ENCODE data around the gene KCNJ9. TPM values are rescaled to one million over a fixed set of nuclear protein-coding genes. Genes with fewer than 3 reads are reported as not detected.
A peak's percentile ranks its signal among the peaks of the same experiment; 100 is the strongest.

KCNJ9 gene
- total RNA-seq, 1 donor from 2014 or later: 0.19 TPM

- Mint-ChIP-seq H3K4me3 (no peak overlapping the region), H3K4me1 (peaks cover 19% of the 10 kb centered on the region), H3K27ac (ENCODE audit: unreplicated experiment) (no peak overlapping the region), H3K9me3 (no peaks in the 10 kb centered on the region), H3K27me3 (ENCODE audit: low read depth) (peaks cover 67% of the 10 kb centered on the region), H3K36me3 (ENCODE audit: low read depth) (peaks cover 7% of the 10 kb centered on the region)
- no peak for DNase-seq (ENCODE audit: low read depth, low spot score)
- no peak for TF ChIP-seq CTCF (conservative IDR thresholded peaks at IDR 0.05)
Measured at GRCh38 chr1:160084771-160085321, 3.5 kb downstream of the KCNJ9 start.

GRCh38 chr1:160085686-160086455, 4.5 kb downstream of the KCNJ9 start:
- H3K27ac Mint-ChIP-seq (ENCODE audit: unreplicated experiment): no peak overlapping the region
- H3K4me1 Mint-ChIP-seq: peaks cover 23% of the 10 kb centered on the region
- peak overlapping the region; percentile 72 for H3K4me3 Mint-ChIP-seq
- TF ChIP-seq CTCF (conservative IDR thresholded peaks at IDR 0.05): peak; percentile 92
- peaks cover 57% of the 10 kb centered on the region for H3K27me3 Mint-ChIP-seq (ENCODE audit: low read depth)
- peaks cover 7% of the 10 kb centered on the region for H3K36me3 Mint-ChIP-seq (ENCODE audit: low read depth)
- peak; percentile 84 for DNase-seq (ENCODE audit: low read depth, low spot score)
- H3K9me3 Mint-ChIP-seq: no peaks in the 10 kb centered on the region

GRCh38 chr1:160086456-160086892, 5.1 kb downstream of the KCNJ9 start:
- H3K9me3 Mint-ChIP-seq: no peaks in the 10 kb centered on the region
- no peak for DNase-seq (ENCODE audit: low read depth, low spot score)
- peaks cover 51% of the 10 kb centered on the region for H3K27me3 Mint-ChIP-seq (ENCODE audit: low read depth)
- H3K4me3 Mint-ChIP-seq: no peak overlapping the region
- H3K4me1 Mint-ChIP-seq: peaks cover 19% of the 10 kb centered on the region
- no peak overlapping the region for H3K27ac Mint-ChIP-seq (ENCODE audit: unreplicated experiment)
- H3K36me3 Mint-ChIP-seq (ENCODE audit: low read depth): peaks cover 7% of the 10 kb centered on the region
- TF ChIP-seq CTCF (conservative IDR thresholded peaks at IDR 0.05): no peak

GRCh38 chr1:160087118-160087662, 5.9 kb downstream of the KCNJ9 start:
- Mint-ChIP-seq H3K36me3 (ENCODE audit: low read depth) (peaks cover 7% of the 10 kb centered on the region), H3K27ac (ENCODE audit: unreplicated experiment) (no peak overlapping the region), H3K9me3 (no peaks in the 10 kb centered on the region), H3K4me1 (peaks cover 19% of the 10 kb centered on the region), H3K27me3 (ENCODE audit: low read depth) (peaks cover 44% of the 10 kb centered on the region), H3K4me3 (no peak overlapping the region)
- no peak for DNase-seq (ENCODE audit: low read depth, low spot score)
- no peak for TF ChIP-seq CTCF (conservative IDR thresholded peaks at IDR 0.05)

- no peak overlapping the region for H3K4me3 Mint-ChIP-seq
- H3K9me3 Mint-ChIP-seq: no peaks in the 10 kb centered on the region
- DNase-seq (ENCODE audit: low read depth, low spot score): no peak
- no peak for TF ChIP-seq CTCF (conservative IDR thresholded peaks at IDR 0.05)
- H3K27ac Mint-ChIP-seq (ENCODE audit: unreplicated experiment): no peak overlapping the region
- peaks cover 4% of the 10 kb centered on the region for H3K36me3 Mint-ChIP-seq (ENCODE audit: low read depth)
- peaks cover 21% of the 10 kb centered on the region for H3K4me1 Mint-ChIP-seq
- H3K27me3 Mint-ChIP-seq (ENCODE audit: low read depth): peaks cover 19% of the 10 kb centered on the region
Measured at GRCh38 chr1:160089883-160090282, 8.5 kb downstream of the KCNJ9 start.

Data from neural crest cell (in vitro differentiated cells).